CD4-positive, alpha-beta T cell treated with Interleukin-10 for 1 hour (primary cell): ENCODE results near the gene HPGDS.
"Not testable (repeated sequence)": the region's sequence is repeated elsewhere in the genome, so short reads cannot be mapped to it uniquely, and the experiment has no call there.

ENCODE experiments used
- DNase-seq: peaks from one replicate; pipeline ENCODE4 v3.0.0-alpha.2; 2020

Gene HPGDS

DNA sequence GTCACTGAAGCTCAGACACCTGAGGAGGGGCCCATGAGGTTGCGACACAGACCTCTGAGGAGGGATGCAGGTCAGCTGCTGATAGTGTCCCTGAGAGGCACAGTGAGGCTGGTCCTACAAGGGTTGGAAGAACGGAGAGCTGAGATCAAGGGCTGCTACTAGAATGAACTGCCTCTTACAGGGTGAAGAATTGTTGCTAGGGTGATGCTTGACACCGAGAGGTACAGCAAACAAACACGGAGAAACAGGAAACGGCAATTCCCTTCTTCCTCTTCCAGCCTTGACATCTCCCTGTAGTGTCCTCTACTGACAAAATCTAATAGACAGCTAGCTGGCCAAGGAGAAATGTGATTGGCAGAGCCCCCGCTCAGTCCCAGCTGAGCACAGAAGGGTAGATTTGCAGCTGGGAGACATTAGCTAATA, 11.8 kb upstream of the HPGDS start:
- no peak for DNase-seq

DNA sequence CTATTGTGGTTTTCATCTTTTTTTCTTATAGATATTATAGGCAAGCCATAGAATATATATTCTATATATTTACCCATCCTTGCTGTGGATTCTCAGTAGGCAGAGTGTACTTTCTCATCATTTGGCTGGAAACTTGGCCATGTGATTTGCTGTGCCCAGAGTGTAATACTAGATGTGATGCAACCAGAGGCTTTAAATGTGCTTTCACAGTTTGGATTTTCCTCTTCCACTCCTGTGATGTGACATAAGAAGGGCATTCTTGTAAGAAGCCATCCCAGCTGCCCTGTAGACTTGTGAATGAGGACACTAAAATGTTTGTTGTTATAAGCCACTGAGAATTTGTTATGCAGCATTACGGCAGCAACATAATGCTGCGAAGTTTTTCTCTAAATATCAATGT, 10.4 kb upstream of the HPGDS start:
- DNase-seq: no peak

DNA sequence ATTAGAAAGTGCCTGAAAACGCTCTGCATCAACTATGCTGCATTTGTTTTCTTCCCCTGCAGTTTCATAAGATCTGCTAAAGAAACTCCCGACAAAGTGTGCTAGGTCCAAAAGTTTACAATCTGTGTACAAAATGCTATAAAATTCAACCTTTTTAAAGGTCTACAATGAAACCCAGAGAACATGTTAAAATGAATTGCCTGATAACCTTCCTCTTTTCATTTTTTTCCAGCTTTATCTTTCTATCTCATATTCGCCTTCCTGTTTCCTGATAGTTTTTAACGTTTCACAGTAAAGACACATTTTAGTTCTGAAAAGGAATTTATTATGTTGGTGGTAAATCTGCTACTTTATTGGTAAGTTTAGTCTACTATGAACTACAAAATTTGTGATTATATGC, 9.5 kb upstream of the HPGDS start:
- no peak for DNase-seq

DNA sequence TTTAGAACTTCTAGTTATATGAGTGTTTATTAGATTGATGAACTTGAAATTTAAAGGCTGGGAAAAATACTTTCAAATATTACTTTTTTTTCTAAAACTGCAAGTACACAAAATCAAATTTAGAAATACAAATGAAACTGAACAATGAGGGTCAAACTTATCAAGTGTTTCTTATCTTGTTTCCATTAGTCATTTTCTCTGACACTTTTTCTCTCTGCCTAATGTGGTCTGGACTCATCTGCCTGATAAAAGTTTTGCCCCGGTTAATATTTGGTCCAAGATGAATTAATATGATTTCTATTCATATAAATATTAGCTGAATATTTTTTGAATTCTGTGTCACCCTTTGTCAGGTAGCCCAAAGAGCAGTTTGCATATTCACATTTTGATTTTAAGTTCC, 8.7 kb upstream of the HPGDS start:
- DNase-seq: no peak

DNA sequence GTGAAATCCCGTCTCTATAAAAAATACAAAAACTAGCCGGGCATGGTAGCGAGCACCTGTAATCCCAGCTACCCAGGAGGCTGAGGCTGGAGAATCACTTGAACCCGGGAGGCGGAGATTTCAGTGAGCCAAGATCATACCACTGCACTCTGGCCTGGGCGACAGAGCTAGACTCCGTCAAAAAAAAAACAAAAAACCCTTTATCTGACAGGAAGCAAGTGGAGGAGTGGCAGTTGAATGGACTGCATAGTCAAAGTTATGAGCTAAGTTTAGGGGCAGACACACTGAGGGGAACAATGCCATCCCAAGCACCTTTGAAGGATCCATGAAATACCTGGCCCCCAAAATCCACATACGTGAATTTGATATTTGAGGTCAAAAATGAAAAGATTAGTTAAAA, 7.5 kb upstream of the HPGDS start:
- DNase-seq: no peak

DNA sequence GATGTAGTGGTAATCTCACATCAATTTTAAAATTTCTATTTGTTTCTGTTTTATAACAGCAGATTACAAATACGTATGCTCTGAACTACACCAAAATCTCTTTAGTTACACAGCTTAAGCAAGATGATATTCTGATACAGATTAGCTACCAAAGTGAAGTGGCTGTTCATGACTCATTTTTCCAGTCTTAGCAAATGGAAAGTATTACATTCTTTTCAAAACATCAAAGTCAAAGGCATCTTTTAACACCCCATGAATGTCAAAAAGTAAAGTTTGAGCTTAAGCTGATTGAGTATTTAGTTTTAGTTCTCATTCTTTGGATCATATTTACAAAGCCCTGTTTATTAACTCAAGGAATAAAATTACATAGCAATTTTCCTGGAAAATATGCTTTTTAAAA, 6.6 kb upstream of the HPGDS start:
- DNase-seq: no peak

DNA sequence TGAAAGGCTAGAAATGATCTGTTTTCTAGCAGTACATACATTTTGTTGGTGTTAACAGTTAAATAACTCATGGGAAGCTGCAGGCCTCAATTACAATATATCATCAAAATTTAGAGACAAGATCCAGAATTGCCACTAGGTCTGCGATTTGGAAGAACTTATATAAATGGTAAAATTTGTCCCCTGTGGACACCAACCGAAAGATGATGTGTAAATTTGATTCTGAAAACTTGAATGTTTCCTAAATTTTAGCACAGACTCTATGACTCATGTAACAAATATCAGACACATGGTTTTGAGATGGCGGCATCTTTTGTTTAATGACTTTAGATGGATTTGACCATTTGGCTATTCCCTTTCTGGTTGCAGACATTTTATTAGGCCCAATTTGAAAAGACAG, 6.0 kb upstream of the HPGDS start:
- DNase-seq: no peak

DNA sequence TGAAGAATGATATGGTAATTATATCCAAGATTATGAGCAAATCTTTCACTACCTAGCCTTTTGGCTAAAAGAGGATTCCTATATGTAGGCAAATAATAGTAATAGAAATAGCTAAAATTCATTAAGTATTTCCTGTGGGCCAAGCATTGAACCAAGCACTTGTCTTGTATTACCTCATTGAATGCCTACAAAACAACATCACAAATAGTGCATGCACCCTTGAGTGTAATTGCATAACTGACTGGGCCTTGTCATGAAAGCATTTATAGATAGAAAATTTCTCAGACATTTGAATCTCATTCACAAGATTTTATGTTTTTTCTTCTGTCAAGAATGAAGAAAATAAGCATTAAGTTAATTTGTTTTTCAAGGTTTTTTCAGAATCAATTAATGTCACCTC, 3.9 kb upstream of the HPGDS start:
- DNase-seq: no peak

DNA sequence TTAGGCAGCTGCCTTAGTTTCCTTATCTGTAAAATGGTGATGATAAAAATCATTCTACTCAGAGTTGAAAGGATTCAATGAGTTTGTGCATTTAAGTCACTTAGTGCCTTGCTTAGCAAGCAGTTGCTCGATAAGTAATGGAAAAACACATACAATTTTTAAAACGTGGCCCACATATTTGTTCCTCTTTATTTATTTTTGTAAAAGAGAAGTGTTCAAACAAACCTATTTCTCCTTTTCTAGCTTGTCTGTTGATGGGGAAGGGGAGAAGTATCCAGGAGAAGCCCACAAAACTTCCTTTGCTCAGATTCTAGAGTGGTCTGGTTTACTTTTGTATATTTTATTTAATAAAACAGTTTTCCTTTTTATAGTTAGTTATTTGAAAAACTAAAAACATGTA, 3.3 kb upstream of the HPGDS start:
- no peak for DNase-seq

DNA sequence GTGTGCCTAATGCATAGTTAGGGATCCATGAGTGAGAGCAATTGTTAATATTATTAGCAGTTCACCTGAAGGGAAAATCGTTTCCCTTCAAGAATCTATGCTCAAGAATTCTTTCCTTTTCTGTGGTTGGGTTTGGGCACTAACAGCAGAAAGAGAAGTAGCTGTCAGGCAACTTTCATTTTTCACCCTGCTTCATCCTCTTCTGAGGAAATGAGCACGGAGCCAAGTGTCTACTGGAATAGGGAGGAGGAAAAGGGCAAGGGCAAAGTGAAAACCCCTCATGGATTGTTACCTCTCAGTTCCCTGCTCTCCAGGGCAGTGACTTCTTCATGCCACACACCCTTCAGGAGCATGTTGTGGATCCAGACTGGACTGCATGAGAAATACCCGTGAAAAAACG, 2.6 kb upstream of the HPGDS start:
- DNase-seq: no peak

DNA sequence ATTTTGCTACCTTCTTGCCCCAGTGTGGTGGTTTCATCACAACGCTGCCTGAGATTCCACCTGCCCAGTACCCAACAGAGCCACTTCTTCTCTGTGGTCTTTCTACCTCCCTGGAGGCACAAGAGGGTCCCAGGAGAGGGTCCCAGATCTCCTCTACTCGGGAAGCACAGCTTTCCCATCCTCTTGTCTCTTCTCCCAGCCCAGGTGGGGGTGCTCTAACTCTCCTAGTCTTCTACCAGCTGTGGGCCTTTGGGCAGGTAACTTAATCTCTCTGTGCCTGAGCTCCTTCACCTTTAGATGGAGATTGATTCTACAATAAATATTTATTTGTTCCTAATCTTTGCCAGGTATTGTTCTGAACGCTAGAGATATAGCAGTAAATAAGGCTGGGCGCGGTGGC, 1.8 kb upstream of the HPGDS start:
- no peak for DNase-seq

DNA sequence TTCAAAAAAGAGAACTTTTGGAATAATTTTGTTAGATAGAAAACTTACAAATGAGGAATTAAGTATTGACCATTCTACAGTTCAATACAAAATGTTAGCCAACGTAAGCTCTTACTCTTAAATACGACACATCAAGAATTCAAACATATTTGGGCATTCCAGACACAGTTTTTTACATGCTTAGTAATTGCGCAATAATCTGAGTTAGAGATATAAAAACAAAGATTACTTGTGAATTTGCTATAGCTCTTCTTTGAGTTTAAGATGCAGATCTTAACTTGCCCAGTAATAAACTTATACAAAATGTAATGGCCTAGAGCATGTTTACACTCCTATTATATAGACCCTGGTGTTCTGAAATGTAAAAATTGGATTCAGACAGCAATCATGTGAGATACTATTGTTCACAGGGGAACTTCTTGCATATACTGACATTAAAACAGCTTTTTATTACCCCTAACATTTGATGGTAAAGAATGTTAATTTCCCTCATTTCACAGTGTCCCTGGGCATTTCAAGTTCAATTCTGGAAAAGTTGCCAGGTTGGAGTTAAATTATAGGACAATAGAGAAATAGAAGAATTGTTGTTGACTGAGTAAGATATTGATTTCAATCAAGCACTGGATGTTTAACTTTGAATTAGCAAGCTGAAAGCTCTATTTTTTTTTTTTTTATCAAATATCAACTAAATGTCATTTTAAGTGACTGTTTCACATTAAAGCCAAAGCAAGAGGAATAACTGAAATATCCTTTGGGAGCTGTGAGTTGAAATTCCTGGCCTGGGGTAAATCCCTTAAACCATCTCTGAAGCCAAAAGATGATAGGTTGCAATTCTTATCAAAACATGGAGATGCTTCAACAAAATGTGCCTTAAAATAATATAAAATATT, 910 bp downstream of the HPGDS start:
- no peak for DNase-seq

DNA sequence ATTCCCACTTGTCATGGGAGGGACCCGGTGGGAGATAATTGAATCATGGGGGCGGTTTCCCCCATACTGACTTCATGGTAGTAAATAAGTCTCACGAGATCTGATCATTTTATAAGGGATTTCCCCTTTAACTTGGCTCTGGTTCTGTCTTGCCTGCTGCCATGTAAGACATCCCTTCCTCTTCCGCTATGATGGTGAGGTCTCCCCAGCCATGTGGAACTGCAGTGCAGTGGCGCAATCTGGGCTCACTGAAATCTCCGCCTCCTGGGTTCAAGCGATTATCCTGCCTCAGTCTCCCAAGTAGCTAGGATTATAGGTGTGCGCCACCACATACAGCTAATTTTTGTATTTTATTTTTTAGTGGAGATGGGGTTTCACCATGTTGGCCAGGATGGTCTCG, 2.9 kb downstream of the HPGDS start:
- DNase-seq: peak; percentile 36

DNA sequence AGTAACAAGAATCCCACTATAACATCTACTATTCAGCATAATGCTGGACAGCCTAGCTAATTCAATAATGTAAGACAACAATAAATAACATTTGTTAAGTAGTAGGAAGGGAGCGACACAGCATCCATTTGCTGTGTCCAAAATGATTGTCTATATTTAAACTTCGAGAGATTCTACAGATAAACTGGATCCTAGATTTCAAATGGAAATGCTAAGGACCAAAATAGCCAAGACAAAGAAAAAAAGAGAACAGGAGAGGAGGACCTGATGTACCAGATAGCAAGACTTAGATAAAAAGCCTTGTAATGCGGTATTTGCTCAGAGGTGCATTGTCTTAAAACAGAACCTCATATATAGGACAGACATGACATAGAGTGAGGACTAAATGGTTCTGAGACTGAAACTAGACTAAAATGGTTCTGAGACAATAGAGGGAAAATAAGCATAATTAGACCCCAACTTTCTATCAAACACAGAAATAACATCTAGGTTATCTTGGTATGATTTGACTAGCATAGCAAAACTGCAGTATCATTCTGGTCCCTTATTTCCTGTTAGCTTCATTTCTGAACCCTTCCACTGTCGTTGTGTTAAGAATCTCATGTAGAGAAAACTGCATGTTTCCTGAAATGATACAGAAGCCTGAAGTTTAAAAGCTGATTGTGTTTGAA, 3.8 kb downstream of the HPGDS start:
- no peak for DNase-seq

DNA sequence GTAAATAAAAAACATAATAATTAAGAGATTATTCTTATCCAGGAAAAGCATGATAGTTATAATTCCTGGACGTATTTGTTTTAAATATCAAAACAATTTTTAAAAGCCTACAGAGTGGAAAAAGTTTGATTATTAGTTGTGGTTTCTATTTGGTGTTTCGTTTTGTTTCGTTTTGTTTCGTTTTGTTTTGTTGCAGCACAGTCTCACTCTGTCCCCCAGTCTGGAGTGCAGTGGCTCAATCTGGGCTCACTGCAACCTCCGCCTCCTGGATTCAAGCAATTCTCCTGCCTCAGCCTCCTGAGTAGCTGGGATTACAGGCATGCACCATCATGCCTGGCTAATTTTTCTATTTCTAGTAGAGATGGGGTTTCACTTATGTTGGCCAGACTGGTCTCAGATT, 5.8 kb downstream of the HPGDS start:
- not testable (repeated sequence) for DNase-seq

DNA sequence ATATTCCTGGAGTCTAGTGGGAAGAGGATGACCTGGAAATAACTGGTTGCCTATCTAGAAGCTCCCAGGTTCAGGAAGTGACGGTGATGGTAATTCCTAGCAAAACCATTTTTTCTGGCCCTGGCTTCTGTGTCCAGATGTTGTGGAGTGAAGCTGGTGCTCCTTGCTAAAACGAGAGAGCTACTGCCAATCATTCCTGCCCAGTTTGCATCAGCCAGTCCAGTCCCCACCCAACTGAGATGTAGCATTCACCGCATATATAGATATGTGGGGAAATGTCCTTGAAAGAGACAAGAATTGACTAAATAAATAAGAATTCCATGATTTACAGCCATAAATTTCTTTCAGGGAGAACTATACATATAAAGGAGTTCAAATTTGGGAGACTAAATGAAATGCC, 6.3 kb downstream of the HPGDS start:
- DNase-seq: no peak

DNA sequence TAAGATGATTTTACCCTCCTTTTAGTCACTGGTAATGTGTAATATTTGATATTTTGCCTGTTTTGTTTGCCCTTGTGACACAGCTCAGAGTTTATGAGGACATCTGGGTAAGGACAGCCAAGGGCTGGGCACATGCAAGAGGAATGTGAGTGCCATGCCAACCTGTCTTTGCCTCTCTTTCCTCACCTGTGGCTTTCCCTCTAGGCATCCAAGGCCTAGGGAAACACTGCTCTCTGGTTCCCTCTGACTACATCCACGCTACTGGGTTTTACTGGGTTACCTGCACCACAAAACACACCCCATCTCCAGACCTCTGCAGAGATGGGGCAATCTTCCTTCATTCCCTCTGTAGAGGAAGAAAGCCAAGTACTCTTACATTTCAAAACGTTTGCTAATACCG, 7.7 kb downstream of the HPGDS start:
- no peak for DNase-seq

DNA sequence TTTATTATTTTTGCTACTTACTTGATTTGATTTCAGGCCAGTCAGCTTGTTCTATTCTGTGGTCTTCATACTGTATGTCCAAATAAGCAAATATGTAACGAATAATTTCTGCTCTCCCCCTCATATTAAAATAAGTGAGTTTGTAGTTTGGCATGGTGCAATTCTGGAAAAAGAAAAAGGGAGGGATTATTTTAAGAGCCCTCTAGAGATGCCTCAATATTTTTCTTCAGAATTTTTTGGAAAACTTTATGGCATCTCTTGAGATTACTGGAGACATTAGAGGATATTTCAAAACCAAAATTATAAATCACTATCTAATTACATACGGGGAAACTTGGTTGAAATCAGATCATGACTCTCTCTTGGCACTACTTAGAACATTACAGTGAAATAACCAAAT, 8.2 kb downstream of the HPGDS start:
- no peak for DNase-seq

DNA sequence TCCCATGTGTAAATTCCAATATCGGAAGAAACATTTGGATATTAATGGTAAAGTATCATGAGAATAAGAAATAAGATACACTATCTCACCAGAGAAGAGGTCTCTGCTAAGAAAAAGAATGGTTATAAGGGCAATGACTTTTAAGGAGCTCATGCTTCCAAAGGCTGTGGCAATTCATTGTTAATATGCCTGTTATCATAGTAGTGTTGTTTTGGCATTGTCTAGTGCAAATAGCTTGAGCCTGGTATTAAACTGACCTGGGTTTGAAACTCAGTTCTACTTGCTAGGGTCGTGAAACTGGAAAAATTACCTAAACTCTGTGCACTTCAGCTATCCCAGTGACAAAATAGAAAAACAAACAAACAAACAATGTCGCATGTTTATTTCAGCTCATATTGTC, 8.8 kb downstream of the HPGDS start:
- DNase-seq: no peak

DNA sequence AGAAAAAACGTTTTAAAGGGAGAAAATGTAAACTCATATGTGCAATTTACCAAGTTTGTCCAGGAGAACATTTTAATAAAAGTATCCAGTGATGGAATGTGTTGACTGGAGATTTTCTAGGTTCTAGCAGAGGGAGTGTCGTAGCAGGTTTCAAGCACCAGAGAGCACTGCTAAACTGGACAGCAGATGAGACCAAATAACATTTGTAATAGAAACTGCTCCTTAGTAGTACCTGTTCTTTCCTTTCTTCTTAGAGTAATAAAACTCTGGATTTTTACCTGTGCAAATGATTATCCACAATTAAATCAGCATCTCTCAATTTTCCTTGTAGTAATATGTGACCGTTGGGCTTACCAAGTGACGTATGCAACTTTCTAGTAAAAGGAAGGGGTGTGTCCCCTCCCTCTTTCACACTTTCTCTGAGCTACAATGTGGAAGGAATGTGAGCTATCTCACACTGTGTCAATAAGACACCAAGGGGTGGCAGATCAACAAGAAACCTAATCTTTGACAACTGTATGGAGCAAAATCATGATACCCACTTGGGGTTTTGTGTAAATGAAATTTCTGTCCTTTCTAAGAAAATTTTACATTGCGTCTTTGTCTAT, 9.5 kb downstream of the HPGDS start:
- DNase-seq: no peak

DNA sequence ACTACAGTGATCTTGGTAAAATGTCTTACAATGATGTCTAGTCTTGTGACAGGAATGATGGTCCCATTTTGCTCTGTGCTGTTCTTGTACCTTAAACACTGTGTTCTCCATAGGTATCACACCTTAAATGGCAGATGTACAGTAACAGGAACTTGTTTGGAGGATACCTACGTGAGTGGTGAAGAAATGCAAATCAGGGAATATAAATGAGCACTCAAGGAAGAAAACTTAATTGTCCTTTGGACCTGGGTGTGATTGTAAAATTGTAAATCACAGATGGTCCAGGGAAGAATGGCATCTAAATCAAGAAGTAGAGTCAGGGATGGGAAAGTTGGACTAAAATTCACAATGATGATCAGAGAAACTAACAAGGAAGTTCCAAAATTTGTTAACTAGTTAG, 12.7 kb downstream of the HPGDS start:
- no peak for DNase-seq

DNA sequence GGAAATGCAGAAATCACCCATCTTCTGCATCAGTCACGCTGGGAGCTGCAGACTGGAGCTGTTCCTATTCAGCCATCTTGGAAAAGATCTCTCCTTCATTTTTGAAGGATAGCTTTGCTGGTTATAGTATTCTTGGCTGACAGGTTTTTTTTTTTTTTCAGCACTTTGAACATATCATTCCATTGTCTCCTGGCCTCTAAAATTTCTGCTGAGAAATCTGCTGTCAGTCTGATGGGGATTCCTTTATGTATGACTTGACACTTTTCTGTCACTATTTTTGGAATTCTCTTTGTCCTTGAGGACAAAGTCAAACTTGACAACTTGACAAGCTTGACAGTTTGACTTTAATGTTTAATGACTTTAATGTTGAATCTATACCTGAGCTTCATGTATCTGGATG, 16.8 kb downstream of the HPGDS start:
- DNase-seq: no peak

DNA sequence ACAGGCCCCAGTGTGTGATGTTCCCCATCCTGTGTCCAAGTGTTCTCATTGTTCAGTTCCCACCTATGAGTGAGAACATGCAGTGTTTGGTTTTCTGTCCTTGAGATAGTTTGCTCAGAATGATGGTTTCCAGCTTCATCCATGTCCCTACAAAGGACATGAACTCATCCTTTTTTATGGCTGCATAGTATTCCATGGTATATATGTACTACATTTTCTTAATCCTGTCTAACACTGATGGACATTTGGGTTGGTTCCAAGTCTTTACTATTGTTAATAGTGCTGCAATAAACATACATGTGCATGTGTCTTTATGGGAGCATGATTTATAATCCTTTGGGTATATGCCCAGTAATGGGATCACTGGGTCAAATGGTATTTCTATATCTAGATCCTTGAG, 22.7 kb downstream of the HPGDS start:
- not testable (repeated sequence) for DNase-seq

DNA sequence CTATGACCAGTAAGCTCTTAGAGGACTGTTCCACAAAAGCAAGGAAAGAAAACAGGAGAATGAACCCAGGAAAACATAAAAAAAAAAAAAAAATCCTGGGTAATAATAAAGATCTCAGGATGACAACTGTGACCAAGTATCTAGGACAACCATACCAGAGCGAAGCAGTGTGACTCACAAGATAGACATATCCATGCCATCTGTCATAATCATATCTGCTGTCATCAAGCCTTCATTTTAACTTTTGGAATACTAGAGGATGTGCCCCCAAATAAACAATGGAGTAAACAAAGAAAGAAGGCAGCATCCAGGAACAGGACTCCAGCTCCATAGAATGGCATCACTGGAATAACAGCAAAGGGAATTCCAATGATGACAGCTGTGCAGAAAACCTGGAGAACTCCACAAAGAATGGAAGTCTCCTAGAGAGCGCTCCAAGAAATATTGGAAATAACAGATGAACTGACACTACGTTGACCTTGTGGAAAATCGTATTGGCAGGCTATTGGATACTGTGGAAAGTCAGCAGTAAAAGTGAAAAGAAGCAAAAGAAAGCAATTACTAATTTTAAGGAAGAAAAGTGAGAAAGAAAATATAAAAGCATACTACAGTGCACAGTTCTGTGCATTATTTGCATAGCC, 35.3 kb downstream of the HPGDS start:
- DNase-seq: no peak
